Heart left ventricle (tissue), 13 donors: ENCODE measurements around the gene ASB5.

ENCODE experiments used
- CTCF ChIP-seq, 12 donors: fragments of 200-600 bp; sonication (generic) in 4 of 12; IDR thresholded peaks; one replicate each; pipeline versions ENCODE4 v1.5.0 to v1.8.0; 2018 to 2022; ENCODE audit warnings: antibody characterized with exemption in 12 of 12, mild to moderate bottlenecking in 5 of 12
- POLR2A ChIP-seq, 2 donors: fragments of 450-650 bp; IDR thresholded peaks; one replicate each; pipeline ENCODE4 v1.6.1; 2017; ENCODE audit warnings: antibody characterized with exemption in 2 of 2, mild to moderate bottlenecking in 2 of 2, moderate library complexity in 2 of 2
- donor health status: ischemic (EF 13 %, LVEDD 7.1; RV severe dilation, severe dysfunction).
- donor health status: DM: no; HTN: yes; CAD: no.
- donor health status: DM: no; HTN: no; CAD: no.
- donor health status: ischemic (EF 25% LVEDD 6.9; RV normal size, moderate dysfunction).
- donor health status: ischemic (EF 25% LVEDD 5.7; RV mildly dilated, moderate dysfunction).
- donor health status: ischemic (EF 35%, LVEDD 5.7; RV mildly dilated, moderate dysfunction).
- donor health status: nonischemic (EF 11% LVEDD 7.7; RV severe dilation, severe dysfunction).
- donor health status: DM: yes; HTN: yes; CAD: no.
- donor health status: PGD.
- donor health status: ischemic (EF 29% LVEDD 5.4; RV normal size, mild dysfunction).
- donor health status: nonischemic (EF 23%, LVEDD 6.1; RV moderate dilation, normal function).

GRCh38 chr4:176268963-176269362 is at the start of gene ASB5:
- TF ChIP-seq CTCF (IDR thresholded peaks at IDR 0.05) (no peak), POLR2A (IDR thresholded peaks at IDR 0.05) (no peak)
